Activated CD4-positive, CD25-positive, alpha-beta regulatory T cell (primary cell): ENCODE data around the gene AHNAK2.
"Not testable (repeated sequence)": the region's sequence is repeated elsewhere in the genome, so short reads cannot be mapped to it uniquely, and the experiment has no call there.

Source experiments
- DNase-seq, 4 experiments: peaks; one replicate each; lab custom pipeline; 2025; lab: John Stamatoyannopoulos, UW

The AHNAK2 gene

GRCh38 chr14:104953896-104954656, 24.1 kb downstream of the AHNAK2 start:
- no peak for DNase-seq

GRCh38 chr14:104953097-104953496, 25.1 kb downstream of the AHNAK2 start:
- no peak for DNase-seq

- not testable (repeated sequence) for DNase-seq
Observed at GRCh38 chr14:104951863-104952657, 26.1 kb downstream of the AHNAK2 start.

- DNase-seq, result not testable (repeated sequence)
Observed at GRCh38 chr14:104950701-104951100, 27.5 kb downstream of the AHNAK2 start.

- DNase-seq, result no peak
Observed at GRCh38 chr14:104950021-104950420, 28.2 kb downstream of the AHNAK2 start.

- DNase-seq, result not testable (repeated sequence)
Observed at GRCh38 chr14:104949406-104949955, 28.7 kb downstream of the AHNAK2 start.

- DNase-seq, result no peak
Observed at GRCh38 chr14:104948736-104949031, 29.5 kb downstream of the AHNAK2 start.

GRCh38 chr14:104947881-104948735, 30.1 kb downstream of the AHNAK2 start:
- DNase-seq, result not testable (repeated sequence)

GRCh38 chr14:104947201-104947600, 31.0 kb downstream of the AHNAK2 start:
- not testable (repeated sequence) for DNase-seq

- not testable (repeated sequence) for DNase-seq
Observed at GRCh38 chr14:104945986-104946965, 31.9 kb downstream of the AHNAK2 start.

- not testable (repeated sequence) for DNase-seq
Observed at GRCh38 chr14:104945266-104945665, 32.9 kb downstream of the AHNAK2 start.

GRCh38 chr14:104944436-104945205, 33.6 kb downstream of the AHNAK2 start:
- DNase-seq, result not testable (repeated sequence)

GRCh38 chr14:104944016-104944308, 34.2 kb downstream of the AHNAK2 start:
- DNase-seq, result not testable (repeated sequence)

GRCh38 chr14:104943216-104944015, 34.8 kb downstream of the AHNAK2 start:
- DNase-seq, result not testable (repeated sequence)

- DNase-seq, result no peak
Observed at GRCh38 chr14:104942586-104942985, 35.6 kb downstream of the AHNAK2 start.

- DNase-seq, result no peak
Observed at GRCh38 chr14:104941508-104942365, 36.4 kb downstream of the AHNAK2 start.

- no peak for DNase-seq
Observed at GRCh38 chr14:104940526-104941150, 37.5 kb downstream of the AHNAK2 start.
